H1 (cell line): ENCODE data around the gene SLC25A26. TPM values are rescaled to one million over a fixed set of nuclear protein-coding genes. Genes with fewer than 3 reads are reported as not detected.

ENCODE experiments used
- CTCF ChIA-PET: fragments of 300-600 bp; sonication (Branson Sonifier 250); formaldehyde crosslinking; loops from one replicate; lab custom pipeline; 2021; ENCODE audit not compliant: partially characterized antibody; lab: Charles Lee
- POLR2A ChIA-PET: fragments of 300-600 bp; sonication (Branson Sonifier 250); formaldehyde crosslinking; loops from one replicate; lab custom pipeline; 2021; ENCODE audit warnings: inconsistent platforms; ENCODE audit not compliant: partially characterized antibody; lab: Charles Lee
- DNase-seq, 2 experiments: peaks; one replicate each; pipeline versions ENCODE4 v3.0.0 to v3.0.0-alpha.2; 2010 to 2022; ENCODE audit warnings: low spot score in 2 of 2, low read depth in 1 of 2, mixed read lengths in 1 of 2
- FAIRE-seq: peaks from 2 replicates; lab custom pipeline; 2011; peaks lifted over from hg19 to GRCh38; lab: Jason Lieb, UNC
- H2AFZ ChIP-seq: 2 replicates; pipeline ENCODE4 v1.8.1; 2012; ENCODE audit warnings: low read length, inconsistent platforms
- H2AK5ac ChIP-seq: 2 replicates; pipeline ENCODE4 v1.6.1; 2013; ENCODE audit warnings: low read depth, low read length
- H2BK120ac ChIP-seq: replicated peaks from 2 replicates; pipeline ENCODE3; 2013; ENCODE audit warnings: low read depth, low read length, inconsistent platforms
- H2BK12ac ChIP-seq: 2 replicates; pipeline ENCODE4 v1.6.1; 2013; ENCODE audit warnings: low read depth, low read length
- H2BK15ac ChIP-seq: 2 replicates; pipeline ENCODE4 v1.6.1; 2013; ENCODE audit warnings: low read length
- H2BK20ac ChIP-seq: 2 replicates; pipeline ENCODE4 v1.6.1; 2013; ENCODE audit warnings: low read length
- H2BK5ac ChIP-seq: 2 replicates; pipeline ENCODE4 v1.6.1; 2013; ENCODE audit warnings: low read depth, low read length
- H3K14ac ChIP-seq: 2 replicates; pipeline ENCODE4 v1.6.1; 2013; ENCODE audit warnings: inconsistent platforms; ENCODE audit not compliant: insufficient read length
- H3K18ac ChIP-seq: 2 replicates; pipeline ENCODE4 v1.6.1; 2013; ENCODE audit warnings: low read length; ENCODE audit errors: extremely low read depth
- H3K23ac ChIP-seq: 2 replicates; pipeline ENCODE4 v1.6.1; 2013; ENCODE audit warnings: inconsistent platforms; ENCODE audit not compliant: insufficient read length
- H3K23me2 ChIP-seq: 2 replicates; pipeline ENCODE4 v1.6.1; 2013; ENCODE audit warnings: low read depth, low read length
- H3K27ac ChIP-seq: 2 replicates; pipeline ENCODE4 v1.6.1; 2011; ENCODE audit warnings: low read depth, low read length, inconsistent platforms
- H3K27me3 ChIP-seq, 4 experiments: replicated peaks in 1 of 4; 1 replicate in 1 of 4; 2 replicates in 3 of 4; pipeline versions ENCODE4 v1.6.1 to v1.8.1; 2011 to 2013; ENCODE audit warnings: low read length in 3 of 4, mild to moderate bottlenecking in 3 of 4, inconsistent platforms in 2 of 4, mixed read lengths in 2 of 4, moderate library complexity in 1 of 4; ENCODE audit not compliant: control insufficient read depth in 3 of 4, insufficient read depth in 3 of 4; ENCODE audit errors: extremely low read depth in 1 of 4
- H3K36me3 ChIP-seq, 4 experiments: 2 replicates each; pipeline versions ENCODE4 v1.6.1 to v1.8.1; 2011 to 2013; ENCODE audit warnings: mild to moderate bottlenecking in 4 of 4, low read length in 3 of 4, moderate library complexity in 2 of 4, control low read depth in 1 of 4, inconsistent platforms in 1 of 4; ENCODE audit not compliant: insufficient read depth in 4 of 4, control insufficient read depth in 2 of 4
- H3K4ac ChIP-seq: replicated peaks from 2 replicates; pipeline ENCODE3; 2013; ENCODE audit warnings: low read length, low read depth, mixed read lengths, inconsistent platforms; ENCODE audit not compliant: insufficient read length
- H3K4me1 ChIP-seq, 4 experiments: replicated peaks in 1 of 4; 1 replicate in 1 of 4; 2 replicates in 3 of 4; pipeline versions ENCODE4 v1.6.1 to v1.8.1; 2011 to 2013; ENCODE audit warnings: low read length in 3 of 4, inconsistent platforms in 2 of 4, mixed read lengths in 1 of 4; ENCODE audit not compliant: insufficient read depth in 4 of 4, control insufficient read depth in 3 of 4
- H3K4me2 ChIP-seq, 2 experiments: 2 replicates each; pipeline versions ENCODE4 v1.6.1 to v1.8.1; 2011 to 2013; ENCODE audit warnings: low read depth in 2 of 2, low read length in 2 of 2, control low read depth in 1 of 2, inconsistent platforms in 1 of 2, mild to moderate bottlenecking in 1 of 2; ENCODE audit not compliant: insufficient read depth in 1 of 2
- H3K4me3 ChIP-seq, 4 experiments: fragments of 200-600, 300-600 bp in 1 of 4; sonication (generic), shearing (Covaris generic), sonication (Bioruptor Twin) in 1 of 4; 2 replicates each; pipeline versions ENCODE4 v1.5.1 to v1.8.1; 2011 to 2016; ENCODE audit warnings: low read length in 4 of 4, low read depth in 3 of 4, control low read depth in 2 of 4, inconsistent platforms in 2 of 4, mild to moderate bottlenecking in 2 of 4, mixed read lengths in 1 of 4, moderate library complexity in 1 of 4; ENCODE audit not compliant: insufficient read depth in 2 of 4; ENCODE audit errors: extremely low read depth in 1 of 4
- H3K56ac ChIP-seq: replicated peaks from 2 replicates; pipeline ENCODE3; 2013; ENCODE audit warnings: low read depth, mild to moderate bottlenecking, mixed read lengths, low read length, inconsistent platforms; ENCODE audit not compliant: insufficient read length
- H3K79me1 ChIP-seq: 2 replicates; pipeline ENCODE4 v1.6.1; 2013; ENCODE audit warnings: low read depth, low read length, control low read depth
- H3K79me2 ChIP-seq, 2 experiments: 2 replicates each; pipeline versions ENCODE4 v1.6.1 to v1.8.1; 2012 to 2013; ENCODE audit warnings: low read length in 2 of 2, mild to moderate bottlenecking in 2 of 2, inconsistent platforms in 1 of 2; ENCODE audit not compliant: insufficient read depth in 2 of 2, control insufficient read depth in 1 of 2
- H3K9ac ChIP-seq, 4 experiments: replicated peaks in 1 of 4; 1 replicate in 1 of 4; 2 replicates in 3 of 4; pipeline versions ENCODE4 v1.6.1 to v1.8.1; 2011 to 2013; ENCODE audit warnings: low read depth in 3 of 4, low read length in 3 of 4, control low read depth in 2 of 4, mild to moderate bottlenecking in 2 of 4, moderate library complexity in 2 of 4, inconsistent platforms in 1 of 4; ENCODE audit errors: extremely low read depth in 1 of 4
- H3K9me3 ChIP-seq, 2 experiments: 2 replicates each; pipeline versions ENCODE4 v1.6.1 to v1.8.1; 2012 to 2013; ENCODE audit warnings: mild to moderate bottlenecking in 2 of 2, moderate library complexity in 2 of 2, control low read depth in 1 of 2, inconsistent platforms in 1 of 2, low read depth in 1 of 2, low read length in 1 of 2, mixed read lengths in 1 of 2; ENCODE audit not compliant: insufficient read depth in 2 of 2
- H4K20me1 ChIP-seq, 2 experiments: replicated peaks in 1 of 2; 2 replicates each; pipeline versions ENCODE3 to v1.8.1; 2011 to 2013; ENCODE audit warnings: inconsistent platforms in 2 of 2, low read length in 2 of 2, mild to moderate bottlenecking in 1 of 2; ENCODE audit not compliant: insufficient read depth in 2 of 2, control insufficient read depth in 1 of 2
- H4K5ac ChIP-seq: 2 replicates; pipeline ENCODE4 v1.6.1; 2013; ENCODE audit warnings: low read length, low read depth, mixed read lengths, inconsistent platforms; ENCODE audit not compliant: insufficient read length
- H4K8ac ChIP-seq: 2 replicates; pipeline ENCODE4 v1.8.0; 2013; ENCODE audit warnings: mild to moderate bottlenecking, moderate library complexity, low read length, inconsistent platforms; ENCODE audit not compliant: insufficient read depth; ENCODE audit errors: extremely low read depth
- H4K91ac ChIP-seq: replicated peaks from 2 replicates; pipeline ENCODE3; 2013; ENCODE audit warnings: low read length, mixed read lengths, inconsistent platforms; ENCODE audit not compliant: insufficient read length
- BRCA1 ChIP-seq: IDR thresholded peaks from 2 replicates; pipeline ENCODE4 v1.6.1; 2012; ENCODE audit warnings: low read depth, low read length, improper control_type of control experiment
- CHD1 ChIP-seq: IDR thresholded peaks from 2 replicates; pipeline ENCODE4 v1.6.1; 2012; ENCODE audit warnings: low read depth, low read length, improper control_type of control experiment
- GABPA ChIP-seq: IDR thresholded peaks from 2 replicates; pipeline ENCODE4 v1.6.1; 2011; ENCODE audit warnings: mild to moderate bottlenecking, low read length, moderate library complexity, borderline replicate concordance; ENCODE audit not compliant: insufficient read depth
- PHF8 ChIP-seq: fragments of 200-600 bp; sonication (generic); conservative IDR thresholded peaks from 2 replicates; pipeline ENCODE4 v1.7.1; 2012; ENCODE audit warnings: low read depth, mild to moderate bottlenecking, inconsistent platforms, low read length, moderate library complexity
- POLR2AphosphoS5 ChIP-seq: IDR thresholded peaks from 2 replicates; pipeline ENCODE4 v1.6.1; 2011; ENCODE audit warnings: low read depth, low read length
- SIRT6 ChIP-seq: IDR thresholded peaks from one replicate; pipeline ENCODE4 v1.7.1; 2012; ENCODE audit warnings: low read length, inconsistent platforms
- SP2 ChIP-seq: IDR thresholded peaks from 2 replicates; pipeline ENCODE4 v1.6.1; 2012; ENCODE audit warnings: mild to moderate bottlenecking, low read length, inconsistent platforms
- TAF1 ChIP-seq: IDR thresholded peaks from 2 replicates; pipeline ENCODE4 v1.6.1; 2011; ENCODE audit warnings: mild to moderate bottlenecking, low read depth, low read length
- WGBS, 2 experiments: shearing (Covaris generic) in 1 of 2; methylation state at CpG; one replicate each; pipeline versions ENCODE4 v1.1.6 to v1.1.7; 2013 to 2015; ENCODE audit warnings: low lambda C conversion rate in 2 of 2, mixed read lengths in 2 of 2, inconsistent platforms in 1 of 2, low coverage in 1 of 2, missing lambda C conversion rate in 1 of 2; ENCODE audit not compliant: insufficient replicate concordance in 2 of 2, insufficient coverage in 1 of 2, insufficient read length in 1 of 2; ENCODE audit errors: extremely low coverage in 1 of 2, missing lambda C conversion rate in 1 of 2; 5-methylcytosine and 5-hydroxymethylcytosine counted together
- polyA plus RNA-seq, 7 experiments: library from polyadenylated mRNA; depleted of rRNA in 3 of 7; stranded (reverse) in 5 of 7; unstranded in 2 of 7; fragments of >200 nt in 5 of 7; fragments of 200-250 nt in 2 of 7; gene quantifications; 1 replicate in 5 of 7; 2 replicates in 1 of 7; 4 replicates in 1 of 7; pipeline versions ENCODE4 v1.2.1 to v1.2.3, GENCODE V29; 2011 to 2013; ENCODE audit warnings: missing spikeins in 2 of 7, mixed read lengths in 2 of 7
- total RNA-seq: library from RNA; stranded (reverse); fragmentation: NEBNext Ultra II Directional; extraction: Animal tissue kit (Norgen Biotek cat#: 25700); gene quantifications from 2 replicates; pipeline ENCODE4 v1.2.1, GENCODE V29; 2021
- TF ChIP-seq, protein P1 (sequence below): IDR thresholded peaks from 2 replicates; pipeline ENCODE4 v1.6.1; 2011; ENCODE audit warnings: low read depth, mild to moderate bottlenecking, low read length; ENCODE audit not compliant: insufficient read depth

Gene SLC25A26
- total and polyA plus RNA-seq, 2 of the 8 experiments (the other 6 are each of a cell fraction or from before 2014, with no cell fraction given) = 30.0 to 37.0 TPM

DNA sequence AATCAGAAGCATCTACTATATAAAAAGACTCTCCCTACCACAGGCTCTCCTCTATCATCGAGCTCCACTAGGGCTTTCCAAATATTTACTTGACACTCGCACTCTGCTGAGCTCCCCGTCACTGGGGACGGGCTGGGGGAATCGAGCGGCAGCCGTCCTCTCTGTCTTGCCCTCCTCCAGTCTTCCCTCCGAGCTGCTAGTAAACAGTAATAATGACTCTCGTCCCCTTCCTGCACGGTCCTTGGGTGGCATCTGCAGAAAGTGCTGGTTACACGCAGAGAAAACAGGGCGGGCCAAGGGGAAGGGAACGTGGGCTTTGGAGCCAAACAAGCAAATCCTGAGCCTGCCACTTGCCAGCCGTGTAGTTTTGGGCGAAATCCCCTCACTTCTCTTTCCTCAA is 183.4 kb downstream of the SLC25A26 start:
- Histone ChIP-seq H2BK15ac (no peak overlapping the region), H3K56ac (no peak overlapping the region), H4K20me1 (peaks cover 14 to 30% of the 10 kb centered on the region in 2 experiments), H3K18ac (no peak overlapping the region), H4K91ac (no peak overlapping the region), H3K27me3 (no peaks in the 10 kb centered on the region), H3K4ac (no peak overlapping the region), H3K9ac (no peak overlapping the region), H2AFZ (no peak overlapping the region), H3K9me3 (no peaks in the 10 kb centered on the region), H2BK5ac (no peak overlapping the region), H3K4me3 (no peak overlapping the region), H3K4me2 (no peak overlapping the region), H3K27ac (no peak overlapping the region), H3K36me3 (peaks cover 34 to 79% (median 54%) of the 10 kb centered on the region in 4 experiments), H3K4me1 (peaks cover 0 to 16% (median 8%) of the 10 kb centered on the region in 4 experiments), H2AK5ac (no peak overlapping the region), H2BK12ac (no peak overlapping the region), H3K79me2 (peaks cover 0 to 84% of the 10 kb centered on the region in 2 experiments; a peak in 2 of 4 replicates), H4K5ac (no peak overlapping the region), H2BK20ac (no peak overlapping the region), H3K23me2 (no peaks in the 10 kb centered on the region), H3K79me1 (peaks cover 2% of the 10 kb centered on the region), H4K8ac (no peak overlapping the region), H3K14ac (no peak overlapping the region), H3K23ac (no peak overlapping the region), H2BK120ac (no peak overlapping the region)
- FAIRE-seq (no peak), DNase-seq (no peak)
- TF ChIP-seq CHD1 (no peak), GABPA (no peak), POLR2AphosphoS5 (no peak), BRCA1 (no peak), SIRT6 (no peak), TAF1 (no peak), SP2 (no peak), PHF8 (no peak)
- TF ChIP-seq, protein P1, sequence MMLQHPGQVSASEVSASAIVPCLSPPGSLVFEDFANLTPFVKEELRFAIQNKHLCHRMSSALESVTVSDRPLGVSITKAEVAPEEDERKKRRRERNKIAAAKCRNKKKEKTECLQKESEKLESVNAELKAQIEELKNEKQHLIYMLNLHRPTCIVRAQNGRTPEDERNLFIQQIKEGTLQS = no peak
- ChIA-PET POLR2A (interaction anchor here (1.0 to 2.0 kb wide), 3 partner anchors 15 to 93 kb away, joined by 3 to 5 read pairs (median 3); no protein-coding TSS in a partner anchor), CTCF (interaction anchor here (0.8 to 2.5 kb wide), 15 partner anchors 9 to 420 kb away, joined by 3 to 9 read pairs (median 4); no protein-coding TSS in a partner anchor)
- 82% methylated on average over 15 of the region's 15 CpGs; no CpG with 5 or more reads in 1 of the 2 experiments for WGBS, 2 experiments
